ENCODE measurements around the gene CMYA5. TPM values are rescaled to one million over a fixed set of nuclear protein-coding genes. Genes with fewer than 3 reads are reported as not detected.

Gene CMYA5
- total and polyA plus RNA-seq, 4 donors = 0.29 to 12.3 (median 0.72) TPM

DNA sequence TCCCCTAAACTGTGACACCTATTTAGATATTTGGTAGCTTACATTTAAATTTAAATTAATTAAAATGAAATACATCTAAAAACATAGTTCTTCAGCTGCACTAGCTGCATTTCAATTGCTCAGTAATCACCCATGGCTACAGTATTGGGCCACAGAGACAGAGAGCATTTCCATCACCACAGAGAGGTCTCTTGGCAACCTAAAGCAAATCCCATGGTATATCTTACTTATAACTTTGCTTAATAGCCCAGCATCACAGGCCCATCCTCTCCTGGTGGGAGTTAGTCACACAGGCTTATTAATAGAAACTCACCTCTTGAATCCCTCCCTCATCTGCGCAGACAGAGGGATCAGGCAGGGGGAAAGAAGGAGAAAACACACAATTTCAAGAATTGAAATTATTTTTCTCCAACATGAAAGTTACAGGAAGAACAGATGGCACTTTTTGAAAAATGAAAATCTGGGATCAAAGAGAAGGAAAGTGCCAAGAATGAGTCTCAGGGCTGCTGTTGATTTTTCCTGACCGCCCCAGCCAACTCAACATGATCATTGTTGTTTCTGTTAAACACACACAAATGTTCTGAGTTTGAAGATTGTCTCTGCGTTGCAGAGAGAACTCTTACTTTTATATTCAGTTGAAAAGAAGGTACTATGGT, 144.6 kb downstream of the CMYA5 start:
- Histone ChIP-seq H3K4me1 (ENCODE audit: control insufficient read depth in 5 of 5, insufficient read depth in 5 of 5, low read length in 5 of 5) (peaks cover 0 to 6% (median 2%) of the 10 kb centered on the region in 5 donors), H3K4me3 (no peak overlapping the region), H3K36me3 (ENCODE audit: control insufficient read depth in 4 of 4, insufficient read depth in 4 of 4, low read length in 4 of 4) (no peaks in the 10 kb centered on the region), H3K9ac (ENCODE audit: insufficient read depth in 1 of 2, low read length in 2 of 2) (no peak overlapping the region), H3K9me3 (ENCODE audit: control insufficient read depth in 4 of 4, insufficient read depth in 3 of 4, low read length in 3 of 4) (no peaks in the 10 kb centered on the region), H3K27me3 (ENCODE audit: control insufficient read depth in 3 of 3, insufficient read depth in 3 of 3, low read length in 2 of 3) (no peaks in the 10 kb centered on the region), H3K27ac (ENCODE audit: low read depth in 1 of 2, low read length in 1 of 2) (no peak overlapping the region)
- DNase-seq = no peak
- no peak for TF ChIP-seq CTCF (IDR thresholded peaks at IDR 0.05; ENCODE audit: control extremely low read depth, extremely low read depth)
- ATAC-seq (ENCODE audit: insufficient read depth, low FRiP score) = no peak
- 82 to 85% methylated on average over 3 of the region's 3 CpGs for WGBS, 2 donors

DNA sequence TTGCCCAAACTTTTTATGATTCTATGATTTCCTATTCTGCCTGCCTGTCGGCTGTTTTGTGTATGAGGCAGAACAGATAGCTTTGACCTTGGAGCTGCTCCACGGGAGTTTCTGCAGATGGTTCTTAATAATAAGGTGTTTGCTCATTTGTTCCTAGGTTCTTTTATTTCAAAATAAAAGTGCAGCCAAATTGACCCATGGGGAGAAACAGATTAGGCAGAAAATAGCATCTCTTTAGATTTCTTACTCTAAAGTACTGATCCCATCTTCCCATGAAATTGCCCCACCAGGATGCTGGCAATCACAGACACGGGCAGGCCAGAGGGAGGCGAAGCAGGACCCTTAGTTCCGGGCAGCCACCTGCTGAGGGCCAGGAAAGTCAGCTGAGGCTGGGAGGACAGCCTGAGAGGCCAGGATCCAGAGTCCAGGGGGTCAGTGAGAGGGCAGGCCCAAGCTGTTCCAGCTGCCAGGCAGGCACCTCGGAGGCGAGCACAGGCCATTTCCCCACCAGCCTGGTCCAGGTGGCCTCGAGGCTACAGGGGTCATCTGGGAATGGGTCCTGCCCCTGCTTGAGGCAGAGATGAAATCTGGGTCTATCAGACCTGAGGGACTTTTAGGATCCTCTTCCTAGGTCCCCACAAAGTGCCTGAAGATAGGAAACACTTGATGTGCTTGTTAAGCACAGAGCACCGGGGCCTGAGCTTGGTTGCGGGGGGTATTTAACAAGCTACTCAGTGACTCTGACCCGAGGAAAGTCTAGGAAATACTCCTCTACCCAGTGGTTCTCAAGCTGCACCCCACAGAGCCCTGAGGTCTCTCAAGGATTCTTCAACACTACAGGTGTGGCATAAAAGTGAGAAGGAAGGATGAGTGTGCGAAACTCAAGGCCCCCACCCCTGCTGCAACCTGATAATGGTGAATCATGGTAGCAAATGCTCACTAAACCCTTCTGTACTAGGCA, 145.4 kb downstream of the CMYA5 start:
- WGBS, 2 donors = 83 to 90% methylated on average over 12 of the region's 12 CpGs
- H3K36me3 ChIP-seq (ENCODE audit: control insufficient read depth in 4 of 4, insufficient read depth in 4 of 4, low read length in 4 of 4) = no peaks in the 10 kb centered on the region

GRCh38 chr5:79837761-79838551, 148.3 kb downstream of the CMYA5 start:
- no peak for TF ChIP-seq CTCF (IDR thresholded peaks at IDR 0.05; ENCODE audit: control extremely low read depth, extremely low read depth)
- no peak for ATAC-seq (ENCODE audit: insufficient read depth, low FRiP score)
- DNase-seq = peak in 1 of 3 donors; percentile 41
- peaks cover 0 to 5% (median 0%) of the 10 kb centered on the region in 5 donors for H3K4me1 ChIP-seq (ENCODE audit: control insufficient read depth in 5 of 5, insufficient read depth in 5 of 5, low read length in 5 of 5)
- no peak overlapping the region for H3K9ac ChIP-seq (ENCODE audit: insufficient read depth in 1 of 2, low read length in 2 of 2)
- H3K27me3 ChIP-seq (ENCODE audit: control insufficient read depth in 3 of 3, insufficient read depth in 3 of 3, low read length in 2 of 3) = no peaks in the 10 kb centered on the region
- no peak overlapping the region for H3K27ac ChIP-seq (ENCODE audit: low read depth in 1 of 2, low read length in 1 of 2)
- H3K4me3 ChIP-seq = no peak overlapping the region
- WGBS, 2 donors = 78 to 85% methylated on average over 6 of the region's 6 CpGs
- H3K36me3 ChIP-seq (ENCODE audit: control insufficient read depth in 4 of 4, insufficient read depth in 4 of 4, low read length in 4 of 4) = no peaks in the 10 kb centered on the region
- peaks cover 0 to 3% (median 0%) of the 10 kb centered on the region in 4 donors for H3K9me3 ChIP-seq (ENCODE audit: control insufficient read depth in 4 of 4, insufficient read depth in 3 of 4, low read length in 3 of 4)

More for the DNA sequence above, 145.4 kb downstream of the CMYA5 start:
- no peak for DNase-seq
- no peak for ATAC-seq (ENCODE audit: insufficient read depth, low FRiP score)
- Histone ChIP-seq H3K4me1 (ENCODE audit: control insufficient read depth in 5 of 5, insufficient read depth in 5 of 5, low read length in 5 of 5) (peaks cover 0 to 6% (median 2%) of the 10 kb centered on the region in 5 donors), H3K4me3 (no peak overlapping the region), H3K27ac (ENCODE audit: low read depth in 1 of 2, low read length in 1 of 2) (no peak overlapping the region), H3K9me3 (ENCODE audit: control insufficient read depth in 4 of 4, insufficient read depth in 3 of 4, low read length in 3 of 4) (no peaks in the 10 kb centered on the region), H3K27me3 (ENCODE audit: control insufficient read depth in 3 of 3, insufficient read depth in 3 of 3, low read length in 2 of 3) (no peaks in the 10 kb centered on the region), H3K9ac (ENCODE audit: insufficient read depth in 1 of 2, low read length in 2 of 2) (no peak overlapping the region)
- TF ChIP-seq CTCF (IDR thresholded peaks at IDR 0.05; ENCODE audit: control extremely low read depth, extremely low read depth) = no peak

Measured in lung (tissue), 12 donors.